ENCODE data around the gene STON2.

The STON2 gene

GRCh38 chr14:81273521-81273920 lies 126.6 kb downstream of the STON2 start:
- DNase-seq (ENCODE audit: low spot score): no peak
- in situ Hi-C loops (cut with MboI; ENCODE audit: low sequenced_read_pairs, unreplicated experiment): loop anchor here (5.0 kb wide), 1 partner anchor 189 kb away; no protein-coding TSS in a partner anchor
- TF ChIP-seq, protein P1, sequence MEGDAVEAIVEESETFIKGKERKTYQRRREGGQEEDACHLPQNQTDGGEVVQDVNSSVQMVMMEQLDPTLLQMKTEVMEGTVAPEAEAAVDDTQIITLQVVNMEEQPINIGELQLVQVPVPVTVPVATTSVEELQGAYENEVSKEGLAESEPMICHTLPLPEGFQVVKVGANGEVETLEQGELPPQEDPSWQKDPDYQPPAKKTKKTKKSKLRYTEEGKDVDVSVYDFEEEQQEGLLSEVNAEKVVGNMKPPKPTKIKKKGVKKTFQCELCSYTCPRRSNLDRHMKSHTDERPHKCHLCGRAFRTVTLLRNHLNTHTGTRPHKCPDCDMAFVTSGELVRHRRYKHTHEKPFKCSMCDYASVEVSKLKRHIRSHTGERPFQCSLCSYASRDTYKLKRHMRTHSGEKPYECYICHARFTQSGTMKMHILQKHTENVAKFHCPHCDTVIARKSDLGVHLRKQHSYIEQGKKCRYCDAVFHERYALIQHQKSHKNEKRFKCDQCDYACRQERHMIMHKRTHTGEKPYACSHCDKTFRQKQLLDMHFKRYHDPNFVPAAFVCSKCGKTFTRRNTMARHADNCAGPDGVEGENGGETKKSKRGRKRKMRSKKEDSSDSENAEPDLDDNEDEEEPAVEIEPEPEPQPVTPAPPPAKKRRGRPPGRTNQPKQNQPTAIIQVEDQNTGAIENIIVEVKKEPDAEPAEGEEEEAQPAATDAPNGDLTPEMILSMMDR (IDR thresholded peaks at IDR 0.05; ENCODE audit: borderline replicate concordance, control extremely low read depth, extremely low read depth, insufficient read depth, missing control alignments): no peak

GRCh38 chr14:81272317-81272716 lies 127.8 kb downstream of the STON2 start:
- TF ChIP-seq, protein P1 (IDR thresholded peaks at IDR 0.05; ENCODE audit: borderline replicate concordance, control extremely low read depth, extremely low read depth, insufficient read depth, missing control alignments): no peak
- no peak for DNase-seq (ENCODE audit: low spot score)
- in situ Hi-C loops (cut with MboI; ENCODE audit: low sequenced_read_pairs, unreplicated experiment): loop anchor here (5.0 kb wide), 1 partner anchor 190 kb away; no protein-coding TSS in a partner anchor

DNA sequence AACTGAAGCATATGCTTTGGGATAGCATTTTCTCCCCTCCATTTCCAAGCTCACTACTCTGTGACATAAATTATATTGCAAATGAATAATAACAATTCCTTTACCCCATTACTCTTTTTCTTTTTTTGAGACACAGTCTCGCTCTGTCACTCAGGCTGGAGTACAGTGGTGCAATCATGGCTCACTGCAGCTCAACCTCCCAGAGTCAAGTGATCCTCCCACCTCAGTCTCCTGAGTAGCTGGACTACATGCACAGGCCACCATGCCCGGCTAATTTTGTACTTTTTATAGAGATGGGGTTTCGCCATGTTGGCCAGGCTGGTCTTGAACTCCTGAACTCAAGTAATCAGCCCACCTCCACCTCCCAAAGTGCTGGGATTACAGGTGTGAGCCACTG lies 130.1 kb downstream of the STON2 start:
- TF ChIP-seq, protein P1 (IDR thresholded peaks at IDR 0.05; ENCODE audit: borderline replicate concordance, control extremely low read depth, extremely low read depth, insufficient read depth, missing control alignments): no peak
- DNase-seq (ENCODE audit: low spot score): no peak
- in situ Hi-C loops (cut with MboI; ENCODE audit: low sequenced_read_pairs, unreplicated experiment): loop anchor here (5.0 kb wide), 1 partner anchor 192 kb away; no protein-coding TSS in a partner anchor

DNA sequence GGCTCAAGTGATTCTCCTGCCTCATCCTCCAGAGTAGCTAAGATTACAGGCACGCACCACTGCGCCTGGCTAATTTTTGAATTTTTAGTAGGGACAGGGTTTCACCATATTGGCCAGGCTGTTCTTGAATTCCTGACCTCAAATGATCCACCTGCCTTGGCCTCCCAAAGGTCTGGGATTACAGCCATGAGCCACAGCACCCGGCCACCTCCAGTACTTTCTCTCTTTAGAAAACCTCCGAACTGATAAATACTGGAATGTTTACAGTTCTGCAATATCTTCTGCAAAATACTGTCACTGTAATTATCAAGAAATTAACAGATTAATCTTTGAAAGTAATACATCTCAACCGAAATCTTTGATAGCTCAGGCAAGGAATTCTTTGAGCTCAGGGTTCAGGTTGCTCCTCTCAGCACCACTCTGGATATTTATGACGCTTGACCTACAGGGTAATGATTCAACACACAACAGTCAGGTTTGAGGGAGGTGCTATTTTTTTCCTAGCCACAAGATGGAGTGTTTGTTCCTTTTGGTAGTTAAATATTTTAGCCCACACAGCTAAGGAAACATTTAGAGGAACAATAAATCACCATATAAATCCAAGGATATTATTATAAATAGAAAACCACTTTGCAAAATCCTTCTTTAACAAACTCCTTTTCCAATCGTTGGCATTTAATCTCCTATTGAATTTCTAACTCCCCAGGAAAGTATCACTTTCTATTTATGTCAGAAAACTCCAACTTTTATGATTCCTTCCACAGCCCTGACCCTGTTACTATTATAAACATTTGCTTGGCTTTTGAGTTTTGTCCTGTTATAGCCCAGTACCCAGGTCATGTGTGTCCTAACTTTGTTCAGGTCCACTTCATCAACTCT lies 130.8 kb downstream of the STON2 start:
- in situ Hi-C loops (cut with MboI; ENCODE audit: low sequenced_read_pairs, unreplicated experiment): no loop called here
- DNase-seq (ENCODE audit: low spot score): peak; percentile 76
- TF ChIP-seq, protein P1 (IDR thresholded peaks at IDR 0.05; ENCODE audit: borderline replicate concordance, control extremely low read depth, extremely low read depth, insufficient read depth, missing control alignments): peak; percentile 64

DNA sequence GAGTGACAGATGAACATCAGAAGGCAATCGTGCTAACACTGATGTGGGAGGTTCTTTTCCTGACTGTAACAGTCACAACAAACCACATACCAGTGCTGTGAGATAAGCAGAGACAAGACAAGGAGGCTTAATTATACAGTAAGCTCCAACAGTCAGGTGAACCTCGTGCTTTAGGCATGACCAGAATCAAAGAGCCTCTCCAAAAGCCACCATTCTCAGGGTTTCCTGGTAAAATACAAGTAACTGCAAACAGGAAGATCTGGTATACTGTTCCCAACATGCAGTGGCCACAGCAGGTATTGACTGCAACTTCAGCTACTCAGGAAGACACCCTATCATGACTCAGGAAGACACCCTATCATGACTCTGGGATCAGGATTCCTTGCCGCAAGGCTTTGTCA lies 132.1 kb downstream of the STON2 start:
- in situ Hi-C loops (cut with MboI; ENCODE audit: low sequenced_read_pairs, unreplicated experiment): no loop called here
- no peak for DNase-seq (ENCODE audit: low spot score)
- TF ChIP-seq, protein P1 (IDR thresholded peaks at IDR 0.05; ENCODE audit: borderline replicate concordance, control extremely low read depth, extremely low read depth, insufficient read depth, missing control alignments): no peak

- DNase-seq (ENCODE audit: low spot score): no peak
- TF ChIP-seq, protein P1 (IDR thresholded peaks at IDR 0.05; ENCODE audit: borderline replicate concordance, control extremely low read depth, extremely low read depth, insufficient read depth, missing control alignments): no peak
- in situ Hi-C loops (cut with MboI; ENCODE audit: low sequenced_read_pairs, unreplicated experiment): no loop called here
Observed at GRCh38 chr14:81265636-81266169, 134.4 kb downstream of the STON2 start.

Measured in GM13976 (cell line).